Measurements from ENCODE around the gene PLPP1. TPM values are rescaled to one million over a fixed set of nuclear protein-coding genes. Genes with fewer than 3 reads are reported as not detected.

Gene PLPP1
- total RNA-seq, 1 donor from 2014 or later = 26.6 TPM

GRCh38 chr5:55521881-55522280 is 12.9 kb downstream of the PLPP1 start:
- Histone ChIP-seq H3K36me3 (ENCODE audit: control insufficient read depth, insufficient read depth, low read length) (no peaks in the 10 kb centered on the region), H3K4me3 (ENCODE audit: low read depth, low read length) (no peak overlapping the region), H3K27me3 (ENCODE audit: control insufficient read depth, insufficient read depth, low read length) (no peaks in the 10 kb centered on the region)
- TF ChIP-seq, protein P1, sequence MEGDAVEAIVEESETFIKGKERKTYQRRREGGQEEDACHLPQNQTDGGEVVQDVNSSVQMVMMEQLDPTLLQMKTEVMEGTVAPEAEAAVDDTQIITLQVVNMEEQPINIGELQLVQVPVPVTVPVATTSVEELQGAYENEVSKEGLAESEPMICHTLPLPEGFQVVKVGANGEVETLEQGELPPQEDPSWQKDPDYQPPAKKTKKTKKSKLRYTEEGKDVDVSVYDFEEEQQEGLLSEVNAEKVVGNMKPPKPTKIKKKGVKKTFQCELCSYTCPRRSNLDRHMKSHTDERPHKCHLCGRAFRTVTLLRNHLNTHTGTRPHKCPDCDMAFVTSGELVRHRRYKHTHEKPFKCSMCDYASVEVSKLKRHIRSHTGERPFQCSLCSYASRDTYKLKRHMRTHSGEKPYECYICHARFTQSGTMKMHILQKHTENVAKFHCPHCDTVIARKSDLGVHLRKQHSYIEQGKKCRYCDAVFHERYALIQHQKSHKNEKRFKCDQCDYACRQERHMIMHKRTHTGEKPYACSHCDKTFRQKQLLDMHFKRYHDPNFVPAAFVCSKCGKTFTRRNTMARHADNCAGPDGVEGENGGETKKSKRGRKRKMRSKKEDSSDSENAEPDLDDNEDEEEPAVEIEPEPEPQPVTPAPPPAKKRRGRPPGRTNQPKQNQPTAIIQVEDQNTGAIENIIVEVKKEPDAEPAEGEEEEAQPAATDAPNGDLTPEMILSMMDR (IDR thresholded peaks at IDR 0.05; ENCODE audit: insufficient read depth, low read length, poor library complexity, severe bottlenecking) = no peak
- DNase-seq (ENCODE audit: low read depth) = no peak

DNA sequence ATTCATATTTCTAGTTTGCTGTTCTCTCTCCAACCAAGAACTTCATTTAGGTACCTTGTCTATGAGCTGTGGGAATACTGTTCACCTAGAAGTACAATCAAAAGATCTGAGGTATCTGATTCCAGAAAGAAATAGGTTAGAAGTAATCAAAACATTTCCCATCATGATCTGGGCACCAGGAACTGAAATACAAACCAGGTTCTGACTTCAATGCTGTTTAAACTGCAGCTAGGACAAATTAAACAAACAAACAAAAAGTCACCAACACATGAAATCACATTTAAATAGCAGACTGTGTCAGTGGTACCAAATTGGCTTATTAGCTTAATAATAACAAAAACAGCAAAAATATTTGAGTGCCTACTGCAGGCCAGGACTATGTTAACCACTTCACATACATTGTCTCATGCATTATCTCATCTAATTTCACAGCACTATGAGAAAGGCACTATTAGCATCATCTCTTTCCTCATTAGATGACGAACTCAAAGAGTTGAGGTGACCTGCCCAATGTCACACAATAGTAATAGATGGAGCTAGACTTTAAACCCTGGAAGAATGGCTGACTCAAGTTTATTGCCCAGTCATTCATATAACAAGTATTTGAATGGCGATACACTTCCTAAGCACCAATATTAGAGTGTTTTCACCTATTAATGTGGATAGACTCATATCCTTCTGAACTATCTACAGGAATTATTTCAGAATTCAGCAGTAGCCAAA is 14.5 kb downstream of the PLPP1 start:
- no peak overlapping the region for H3K4me3 ChIP-seq (ENCODE audit: low read depth, low read length)
- no peaks in the 10 kb centered on the region for H3K36me3 ChIP-seq (ENCODE audit: control insufficient read depth, insufficient read depth, low read length)
- DNase-seq (ENCODE audit: low read depth) = no peak
- H3K27me3 ChIP-seq (ENCODE audit: control insufficient read depth, insufficient read depth, low read length) = no peaks in the 10 kb centered on the region
- TF ChIP-seq, protein P1 (IDR thresholded peaks at IDR 0.05; ENCODE audit: insufficient read depth, low read length, poor library complexity, severe bottlenecking) = no peak

DNA sequence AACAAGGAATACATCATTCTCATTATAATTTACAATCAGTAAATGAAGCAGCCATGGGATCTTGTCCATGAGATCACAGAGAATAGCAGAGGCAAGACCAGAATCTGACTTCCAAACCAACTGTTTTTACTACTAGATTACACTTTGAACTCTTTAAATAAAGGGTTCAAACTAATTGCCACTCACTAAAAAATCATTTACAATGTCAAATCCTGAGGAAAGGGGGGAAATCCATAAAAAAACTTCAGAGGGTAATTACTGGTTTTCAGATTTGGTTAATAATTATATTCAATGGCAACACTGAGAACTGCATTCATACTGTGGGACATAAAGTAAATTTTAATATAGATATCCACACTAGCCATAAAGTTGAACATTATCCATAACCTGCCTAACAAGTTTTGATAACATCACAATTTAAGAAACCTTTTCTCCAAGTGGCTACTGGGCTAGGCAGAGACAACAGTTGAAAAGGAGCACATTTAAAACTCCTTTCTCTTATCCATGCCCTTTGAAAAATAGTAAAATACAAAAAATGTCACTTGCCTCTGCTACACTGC is 15.9 kb downstream of the PLPP1 start:
- H3K27me3 ChIP-seq (ENCODE audit: control insufficient read depth, insufficient read depth, low read length) = no peaks in the 10 kb centered on the region
- H3K36me3 ChIP-seq (ENCODE audit: control insufficient read depth, insufficient read depth, low read length) = no peaks in the 10 kb centered on the region
- TF ChIP-seq, protein P1 (IDR thresholded peaks at IDR 0.05; ENCODE audit: insufficient read depth, low read length, poor library complexity, severe bottlenecking) = no peak
- no peak overlapping the region for H3K4me3 ChIP-seq (ENCODE audit: low read depth, low read length)
- DNase-seq (ENCODE audit: low read depth) = no peak

DNA sequence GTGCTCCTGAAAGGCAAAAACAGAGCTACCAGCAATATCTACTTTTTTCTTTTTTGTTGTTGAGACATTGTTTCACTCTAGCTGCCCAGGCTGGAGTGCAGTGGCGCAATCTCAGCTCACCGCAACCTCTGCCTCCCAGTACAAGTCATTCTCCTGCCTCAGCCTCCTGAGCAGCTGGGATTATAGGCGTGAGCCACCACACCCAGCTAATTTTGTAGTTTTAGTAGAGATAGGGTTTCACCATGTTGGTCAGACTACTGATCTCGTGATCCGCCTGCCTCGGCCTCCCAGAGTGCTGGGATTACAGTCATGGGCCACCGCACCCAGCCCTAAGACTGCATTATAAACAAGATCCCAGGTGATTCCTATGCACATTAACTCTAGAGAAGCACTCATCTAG is 17.0 kb downstream of the PLPP1 start:
- TF ChIP-seq, protein P1 (IDR thresholded peaks at IDR 0.05; ENCODE audit: insufficient read depth, low read length, poor library complexity, severe bottlenecking) = no peak
- Histone ChIP-seq H3K4me3 (ENCODE audit: low read depth, low read length) (no peak overlapping the region), H3K27me3 (ENCODE audit: control insufficient read depth, insufficient read depth, low read length) (no peaks in the 10 kb centered on the region), H3K36me3 (ENCODE audit: control insufficient read depth, insufficient read depth, low read length) (no peaks in the 10 kb centered on the region)
- DNase-seq (ENCODE audit: low read depth) = no peak

DNA sequence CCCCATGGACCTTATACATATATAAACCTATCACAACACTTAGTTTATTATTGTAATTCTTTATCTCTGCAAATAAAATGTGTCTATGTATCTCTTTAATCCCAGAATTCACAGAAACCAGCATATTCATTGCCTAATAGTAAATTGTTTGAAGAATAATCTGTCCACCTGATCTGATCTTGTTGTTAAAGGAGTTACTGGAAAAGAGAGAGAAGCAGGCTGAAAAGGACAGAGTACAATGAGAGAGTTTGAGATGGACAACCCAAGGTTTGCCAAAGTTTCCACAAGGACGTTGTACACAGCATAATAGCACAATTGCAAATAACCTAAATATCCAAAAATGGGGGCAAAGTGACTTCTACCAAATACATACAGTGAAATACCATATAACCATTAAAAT is 23.8 kb downstream of the PLPP1 start:
- Histone ChIP-seq H3K4me3 (ENCODE audit: low read depth, low read length) (no peak overlapping the region), H3K36me3 (ENCODE audit: control insufficient read depth, insufficient read depth, low read length) (no peaks in the 10 kb centered on the region), H3K27me3 (ENCODE audit: control insufficient read depth, insufficient read depth, low read length) (no peaks in the 10 kb centered on the region)
- TF ChIP-seq, protein P1 (IDR thresholded peaks at IDR 0.05; ENCODE audit: insufficient read depth, low read length, poor library complexity, severe bottlenecking) = no peak
- DNase-seq (ENCODE audit: low read depth) = no peak

DNA sequence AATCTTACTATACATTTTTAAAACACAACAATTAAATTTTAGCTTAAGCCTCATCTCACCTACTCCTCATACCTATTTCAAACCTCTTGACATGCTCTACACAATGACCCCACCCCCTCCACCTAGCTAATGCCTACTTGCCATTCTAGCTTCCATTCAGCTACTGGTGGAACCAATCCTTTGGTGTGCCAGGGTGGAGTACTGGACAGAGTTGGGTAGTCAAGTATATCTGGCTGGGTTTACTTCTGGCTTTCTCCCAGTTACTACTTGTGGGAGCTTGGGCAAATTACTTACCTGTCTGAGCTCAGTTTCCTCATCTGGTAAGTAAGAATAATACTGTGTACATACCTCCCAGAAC is 24.3 kb downstream of the PLPP1 start:
- Histone ChIP-seq H3K36me3 (ENCODE audit: control insufficient read depth, insufficient read depth, low read length) (no peaks in the 10 kb centered on the region), H3K27me3 (ENCODE audit: control insufficient read depth, insufficient read depth, low read length) (no peaks in the 10 kb centered on the region), H3K4me3 (ENCODE audit: low read depth, low read length) (no peak overlapping the region)
- TF ChIP-seq, protein P1 (IDR thresholded peaks at IDR 0.05; ENCODE audit: insufficient read depth, low read length, poor library complexity, severe bottlenecking) = no peak
- DNase-seq (ENCODE audit: low read depth) = no peak
